GM12872 (cell line): ENCODE results near the gene PURA.

Experiments
- TF ChIP-seq, protein P1 (sequence below): IDR thresholded peaks from 3 replicates; pipeline ENCODE4 v1.5.1; 2011; ENCODE audit warnings: low read depth, mild to moderate bottlenecking, low read length, moderate library complexity; ENCODE audit not compliant: insufficient read depth

The PURA gene

GRCh38 chr5:140104100-140104499 lies 9.8 kb upstream of the PURA start:
- TF ChIP-seq, protein P1, sequence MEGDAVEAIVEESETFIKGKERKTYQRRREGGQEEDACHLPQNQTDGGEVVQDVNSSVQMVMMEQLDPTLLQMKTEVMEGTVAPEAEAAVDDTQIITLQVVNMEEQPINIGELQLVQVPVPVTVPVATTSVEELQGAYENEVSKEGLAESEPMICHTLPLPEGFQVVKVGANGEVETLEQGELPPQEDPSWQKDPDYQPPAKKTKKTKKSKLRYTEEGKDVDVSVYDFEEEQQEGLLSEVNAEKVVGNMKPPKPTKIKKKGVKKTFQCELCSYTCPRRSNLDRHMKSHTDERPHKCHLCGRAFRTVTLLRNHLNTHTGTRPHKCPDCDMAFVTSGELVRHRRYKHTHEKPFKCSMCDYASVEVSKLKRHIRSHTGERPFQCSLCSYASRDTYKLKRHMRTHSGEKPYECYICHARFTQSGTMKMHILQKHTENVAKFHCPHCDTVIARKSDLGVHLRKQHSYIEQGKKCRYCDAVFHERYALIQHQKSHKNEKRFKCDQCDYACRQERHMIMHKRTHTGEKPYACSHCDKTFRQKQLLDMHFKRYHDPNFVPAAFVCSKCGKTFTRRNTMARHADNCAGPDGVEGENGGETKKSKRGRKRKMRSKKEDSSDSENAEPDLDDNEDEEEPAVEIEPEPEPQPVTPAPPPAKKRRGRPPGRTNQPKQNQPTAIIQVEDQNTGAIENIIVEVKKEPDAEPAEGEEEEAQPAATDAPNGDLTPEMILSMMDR = no peak

GRCh38 chr5:140106101-140106500 lies 7.8 kb upstream of the PURA start:
- TF ChIP-seq, protein P1 = no peak

- TF ChIP-seq, protein P1 = no peak
These were observed 7.1 kb upstream of the PURA start for GRCh38 chr5:140106805-140107311.

- TF ChIP-seq, protein P1 = 0 out of 3 replicates have a peak, but pooled peaks have one; percentile 11
These were observed 6.4 kb upstream of the PURA start for GRCh38 chr5:140107312-140108092.

GRCh38 chr5:140108093-140109017 lies 5.6 kb upstream of the PURA start:
- TF ChIP-seq, protein P1 = no peak

- TF ChIP-seq, protein P1 = no peak
These were observed 4.7 kb upstream of the PURA start for GRCh38 chr5:140109018-140109758.
